WTC11 (cell line): Measurements from ENCODE around the gene WDR82.

Experiments
- ARID4B ChIP-seq: sonication (generic); formaldehyde crosslinking; IDR thresholded peaks from 2 replicates; pipeline ENCODE4 v1.8.0; 2023; ENCODE audit warnings: missing genetic modification reagents, mild to moderate bottlenecking, borderline replicate concordance
- CTCF ChIP-seq: fragments of 200-600 bp; IDR thresholded peaks from 2 replicates; pipeline ENCODE4 v1.8.0; 2022; ENCODE audit warnings: antibody characterized with exemption
- E2F5 ChIP-seq: sonication (generic); formaldehyde crosslinking; IDR thresholded peaks from 2 replicates; pipeline ENCODE4 v1.8.1; 2022; ENCODE audit warnings: mild to moderate bottlenecking, moderate library complexity, missing genetic modification reagents
- ETV6 ChIP-seq: sonication (generic); formaldehyde crosslinking; IDR thresholded peaks from 2 replicates; pipeline ENCODE4 v1.8.1; 2022; ENCODE audit warnings: mild to moderate bottlenecking, missing genetic modification reagents
- GABPB1 ChIP-seq: sonication (generic); formaldehyde crosslinking; IDR thresholded peaks from 2 replicates; pipeline ENCODE4 v1.8.1; 2023; ENCODE audit warnings: mild to moderate bottlenecking, missing genetic modification reagents
- IRF1 ChIP-seq: sonication (generic); formaldehyde crosslinking; IDR thresholded peaks from 2 replicates; pipeline ENCODE4 v1.8.0; 2023; ENCODE audit warnings: missing genetic modification reagents
- JUN ChIP-seq: sonication (generic); formaldehyde crosslinking; IDR thresholded peaks from 2 replicates; pipeline ENCODE4 v1.8.0; 2023; ENCODE audit warnings: mild to moderate bottlenecking, missing genetic modification reagents
- MAX ChIP-seq: sonication (generic); formaldehyde crosslinking; IDR thresholded peaks from 2 replicates; pipeline ENCODE4 v1.8.0; 2022; ENCODE audit warnings: mild to moderate bottlenecking, missing genetic modification reagents
- NR3C1 ChIP-seq: sonication (generic); formaldehyde crosslinking; conservative IDR thresholded peaks from 2 replicates; pipeline ENCODE4 v1.8.1; 2023; ENCODE audit warnings: low read depth, mild to moderate bottlenecking, missing genetic modification reagents
- SMAD3 ChIP-seq: sonication (generic); formaldehyde crosslinking; IDR thresholded peaks from 2 replicates; pipeline ENCODE4 v1.8.0; 2022; ENCODE audit warnings: missing genetic modification reagents, mild to moderate bottlenecking, borderline replicate concordance
- SOX15 ChIP-seq: fragments of 250-450 bp; sonication (Bioruptor Pico); IDR thresholded peaks from 2 replicates; pipeline ENCODE4 v1.9.0; 2021; ENCODE audit warnings: mild to moderate bottlenecking
- TCF7 ChIP-seq: sonication (generic); formaldehyde crosslinking; IDR thresholded peaks from 2 replicates; pipeline ENCODE4 v1.8.0; 2022; ENCODE audit warnings: mild to moderate bottlenecking, low read depth, missing genetic modification reagents, moderate library complexity

GRCh38 chr3:52323526-52324295 is 45.3 kb upstream of the WDR82 start:
- TF ChIP-seq MAX (CRISPR knock-in tag): no peak
- no peak for TF ChIP-seq SMAD3 (CRISPR knock-in tag)
- TF ChIP-seq TCF7 (CRISPR knock-in tag): no peak
- TF ChIP-seq SOX15 (CRISPR knock-in tag): no peak
- no peak for TF ChIP-seq ARID4B (CRISPR knock-in tag)
- TF ChIP-seq CTCF: no peak
- no peak for TF ChIP-seq GABPB1
- no peak for TF ChIP-seq IRF1 (CRISPR knock-in tag)
- no peak for TF ChIP-seq NR3C1 (CRISPR knock-in tag)
- no peak for TF ChIP-seq E2F5
- no peak for TF ChIP-seq ETV6 (CRISPR knock-in tag)
- TF ChIP-seq JUN: no peak
